Body of pancreas (tissue), 4 donors: ENCODE measurements around the gene DNTT. TPM values are rescaled to one million over a fixed set of nuclear protein-coding genes. Genes with fewer than 3 reads are reported as not detected.

Experiments used
- ATAC-seq: fragments of 150-250 bp; one replicate; pipeline ENCODE4 v1.9.1; 2016
- DNase-seq, 4 donors: peaks; one replicate each; pipeline ENCODE4 v3.0.0-alpha.2; 2019
- H3K27ac ChIP-seq, 4 donors: fragments of 200-600 bp; sonication (generic); 1 replicate in 3 of 4; 2 replicates in 1 of 4; pipeline versions ENCODE4 v1.5.1 to v1.6.1; 2016 to 2019; ENCODE audit warnings: mild to moderate bottlenecking in 1 of 4, mixed read lengths in 1 of 4, moderate library complexity in 1 of 4
- H3K27me3 ChIP-seq, 2 donors: fragments of 200-600 bp; sonication (generic); one replicate each; pipeline ENCODE4 v1.6.0; 2016; ENCODE audit warnings: mild to moderate bottlenecking in 1 of 2
- H3K36me3 ChIP-seq, 2 donors: fragments of 200-600 bp; sonication (generic); replicated peaks in 1 of 2; 2 replicates each; pipeline ENCODE4 v1.5.1; 2016; ENCODE audit warnings: low read depth in 2 of 2; ENCODE audit not compliant: insufficient read depth in 1 of 2
- H3K4me1 ChIP-seq: fragments of 200-600 bp; sonication (generic); one replicate; pipeline ENCODE4 v1.6.0; 2016
- H3K4me3 ChIP-seq, 2 donors: fragments of 200-600 bp; sonication (generic); 1 replicate in 1 of 2; 2 replicates in 1 of 2; pipeline ENCODE4 v1.5.1; 2016 to 2019
- H3K9me3 ChIP-seq, 3 donors: fragments of 200-600 bp; sonication (generic); 1 replicate in 2 of 3; 2 replicates in 1 of 3; pipeline ENCODE4 v1.5.1; 2016
- CTCF ChIP-seq, 7 experiments: fragments of 450-650 bp in 4 of 7; fragments of 200-600 bp in 3 of 7; sonication (generic) in 3 of 7; IDR thresholded peaks; one replicate each; pipeline ENCODE4 v1.5.1; 2016 to 2019; ENCODE audit warnings: antibody characterized with exemption in 7 of 7
- POLR2A ChIP-seq, 3 donors: fragments of 450-650 bp; IDR thresholded peaks; one replicate each; pipeline ENCODE4 v1.6.1; 2016; ENCODE audit warnings: antibody characterized with exemption in 3 of 3, mild to moderate bottlenecking in 2 of 3
- WGBS, 2 donors: methylation state at CpG; one replicate each; pipeline ENCODE4 v1.1.5; 2017; 5-methylcytosine and 5-hydroxymethylcytosine counted together
- intact Hi-C: fragments of 100-400 bp; cut with DNase I; formaldehyde crosslinking; loops from one replicate; pipeline ENCODE4 v1.15.1; 2023
- total RNA-seq, 2 donors: library from RNA; depleted of rRNA; stranded (reverse); fragments of >200 nt; gene quantifications; one replicate each; pipeline ENCODE4 v1.1.0, GENCODE V29; 2016

DNTT gene
- total RNA-seq, 2 donors from 2014 or later, result not detected

GRCh38 chr10:96270571-96270970, 33.7 kb upstream of the DNTT start:
- no peak for DNase-seq
- Histone ChIP-seq H3K9me3 (no peaks in the 10 kb centered on the region), H3K4me3 (no peak overlapping the region), H3K27me3 (no peaks in the 10 kb centered on the region), H3K4me1 (peaks cover 65% of the 10 kb centered on the region), H3K36me3 (no peaks in the 10 kb centered on the region), H3K27ac (peak overlapping the region; percentile 82 to 92 (median 82))
- no peak for TF ChIP-seq POLR2A (IDR thresholded peaks at IDR 0.05)
- no peak for TF ChIP-seq CTCF (IDR thresholded peaks at IDR 0.05)
- no peak for ATAC-seq
- WGBS, 2 donors, result 8 to 22% methylated on average over 2 of the region's 2 CpGs
- intact Hi-C loops, result no loop called here

GRCh38 chr10:96271016-96271815, 33.0 kb upstream of the DNTT start, which contains the start of gene BLNK:
Gene BLNK (minus strand): TSS chr10:96271569. CDS start chr10:96271398, 171 bp downstream.
- peak; percentile 97 for ATAC-seq
- Histone ChIP-seq H3K36me3 (no peaks in the 10 kb centered on the region), H3K4me3 (peak within 1 kb of the TSS in 1 of 2 donors; percentile 13), H3K27ac (peak within 1 kb of the TSS; percentile 82 to 92 (median 82)), H3K9me3 (no peaks in the 10 kb centered on the region), H3K27me3 (no peaks in the 10 kb centered on the region), H3K4me1 (peaks cover 65% of the 10 kb centered on the region)
- DNase-seq, result peak; percentile 85 to 94 (median 91)
- TF ChIP-seq POLR2A (IDR thresholded peaks at IDR 0.05), result peak; percentile 71 to 94 (median 94)
- TF ChIP-seq CTCF (IDR thresholded peaks at IDR 0.05), result no peak
- intact Hi-C loops, result no loop called here
- WGBS, 2 donors, result 4 to 20% methylated on average over 6 of the region's 6 CpGs

- Histone ChIP-seq H3K36me3 (no peaks in the 10 kb centered on the region), H3K27me3 (no peaks in the 10 kb centered on the region), H3K4me1 (peaks cover 55% of the 10 kb centered on the region), H3K9me3 (no peaks in the 10 kb centered on the region), H3K4me3 (no peak overlapping the region), H3K27ac (peak overlapping the region; percentile 59 to 92 (median 82))
- WGBS, 2 donors, result 38 to 55% methylated on average over 8 of the region's 8 CpGs
- intact Hi-C loops, result no loop called here
- DNase-seq (no peak), ATAC-seq (no peak)
- TF ChIP-seq POLR2A (IDR thresholded peaks at IDR 0.05), result no peak
- no peak for TF ChIP-seq CTCF (IDR thresholded peaks at IDR 0.05)
These were observed 31.6 kb upstream of the DNTT start for GRCh38 chr10:96272316-96273280.

GRCh38 chr10:96275685-96276418, 28.4 kb upstream of the DNTT start:
- Histone ChIP-seq H3K9me3 (no peaks in the 10 kb centered on the region), H3K27me3 (no peaks in the 10 kb centered on the region), H3K27ac (peak overlapping the region; percentile 51 to 72 (median 62)), H3K36me3 (no peaks in the 10 kb centered on the region), H3K4me3 (no peak overlapping the region), H3K4me1 (peaks cover 30% of the 10 kb centered on the region)
- ATAC-seq (peak; percentile 31), DNase-seq (peak; percentile 62 to 83 (median 78))
- TF ChIP-seq POLR2A (IDR thresholded peaks at IDR 0.05) (no peak), CTCF (IDR thresholded peaks at IDR 0.05) (no peak)
- intact Hi-C loops, result no loop called here
- WGBS, 2 donors, result 30 to 45% methylated on average over 2 of the region's 2 CpGs
